Ascending aorta (tissue), 2 donors: Measurements from ENCODE around the gene ARMC10. TPM values are rescaled to one million over a fixed set of nuclear protein-coding genes. Genes with fewer than 3 reads are reported as not detected.
"Not testable (repeated sequence)": the region's sequence is repeated elsewhere in the genome, so short reads cannot be mapped to it uniquely, and the experiment has no call there.

Source experiments
- DNase-seq, 2 donors: peaks; one replicate each; pipeline ENCODE4 v3.0.0-alpha.2; 2019; ENCODE audit warnings: low spot score in 2 of 2
- H3K27ac ChIP-seq, 2 donors: fragments of 200-600 bp; sonication (generic); one replicate each; pipeline ENCODE4 v1.5.1; 2016 to 2017; ENCODE audit warnings: mild to moderate bottlenecking in 1 of 2
- H3K27me3 ChIP-seq: fragments of 200-600 bp; sonication (generic); one replicate; pipeline ENCODE4 v1.5.1; 2017
- H3K36me3 ChIP-seq, 2 donors: fragments of 200-600 bp; sonication (generic); one replicate each; pipeline ENCODE4 v1.5.1; 2016
- H3K4me1 ChIP-seq, 2 donors: fragments of 200-600 bp; sonication (generic); one replicate each; pipeline ENCODE4 v1.5.1; 2016 to 2017; ENCODE audit warnings: mild to moderate bottlenecking in 1 of 2
- H3K4me3 ChIP-seq, 2 donors: fragments of 200-600 bp; sonication (generic); one replicate each; pipeline ENCODE4 v1.5.1; 2016 to 2017; ENCODE audit warnings: mild to moderate bottlenecking in 1 of 2
- H3K9me3 ChIP-seq, 2 donors: fragments of 200-600 bp; sonication (generic); one replicate each; pipeline ENCODE4 v1.5.1; 2016
- intact Hi-C: fragments of 100-400 bp; cut with DNase I; formaldehyde crosslinking; loops from one replicate; pipeline ENCODE4 v1.15.1; 2023
- total RNA-seq: library from RNA; depleted of rRNA; stranded (reverse); fragments of >200 nt; gene quantifications from one replicate; pipeline ENCODE4 v1.1.0, GENCODE V29; 2016
- TF ChIP-seq, protein P1 (sequence below), 3 experiments: fragments of 200-600 bp in 2 of 3; fragments of 450-650 bp in 1 of 3; sonication (generic) in 2 of 3; IDR thresholded peaks; one replicate each; pipeline ENCODE4 v1.5.1; 2016 to 2019; ENCODE audit warnings: antibody characterized with exemption in 3 of 3, mild to moderate bottlenecking in 1 of 3, moderate library complexity in 1 of 3

The ARMC10 gene
- total RNA-seq, 1 donor from 2014 or later, result 66.4 TPM

DNA sequence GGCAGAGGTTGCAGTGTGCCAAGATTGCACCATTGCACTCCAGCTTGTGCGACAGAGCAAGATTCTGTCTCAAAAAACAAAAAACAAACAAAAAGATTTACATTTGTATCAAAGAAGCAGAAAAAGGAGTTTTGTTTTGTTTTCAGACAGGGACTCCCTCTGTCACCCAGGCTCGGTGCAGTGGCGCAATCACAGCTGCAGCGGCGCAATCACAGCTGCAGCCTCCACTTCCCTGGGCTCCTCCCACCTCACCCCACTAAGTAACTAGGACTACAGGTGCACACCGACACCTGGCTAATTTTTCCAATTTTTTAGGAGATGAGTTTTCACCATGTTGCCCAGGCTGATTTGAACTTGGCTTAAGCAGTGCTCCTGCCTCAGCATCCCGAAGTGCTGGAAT, 1.8 kb downstream of the ARMC10 start:
- no peaks in the 10 kb centered on the region for H3K36me3 ChIP-seq
- TF ChIP-seq, protein P1, sequence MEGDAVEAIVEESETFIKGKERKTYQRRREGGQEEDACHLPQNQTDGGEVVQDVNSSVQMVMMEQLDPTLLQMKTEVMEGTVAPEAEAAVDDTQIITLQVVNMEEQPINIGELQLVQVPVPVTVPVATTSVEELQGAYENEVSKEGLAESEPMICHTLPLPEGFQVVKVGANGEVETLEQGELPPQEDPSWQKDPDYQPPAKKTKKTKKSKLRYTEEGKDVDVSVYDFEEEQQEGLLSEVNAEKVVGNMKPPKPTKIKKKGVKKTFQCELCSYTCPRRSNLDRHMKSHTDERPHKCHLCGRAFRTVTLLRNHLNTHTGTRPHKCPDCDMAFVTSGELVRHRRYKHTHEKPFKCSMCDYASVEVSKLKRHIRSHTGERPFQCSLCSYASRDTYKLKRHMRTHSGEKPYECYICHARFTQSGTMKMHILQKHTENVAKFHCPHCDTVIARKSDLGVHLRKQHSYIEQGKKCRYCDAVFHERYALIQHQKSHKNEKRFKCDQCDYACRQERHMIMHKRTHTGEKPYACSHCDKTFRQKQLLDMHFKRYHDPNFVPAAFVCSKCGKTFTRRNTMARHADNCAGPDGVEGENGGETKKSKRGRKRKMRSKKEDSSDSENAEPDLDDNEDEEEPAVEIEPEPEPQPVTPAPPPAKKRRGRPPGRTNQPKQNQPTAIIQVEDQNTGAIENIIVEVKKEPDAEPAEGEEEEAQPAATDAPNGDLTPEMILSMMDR (IDR thresholded peaks at IDR 0.05), result no peak
- intact Hi-C loops, result no loop called here
- no peaks in the 10 kb centered on the region for H3K27me3 ChIP-seq
- H3K9me3 ChIP-seq, result no peaks in the 10 kb centered on the region
- H3K4me1 ChIP-seq, result peaks cover 0 to 13% of the 10 kb centered on the region in 2 donors
- no peak for DNase-seq
- H3K27ac ChIP-seq, result no peak overlapping the region
- H3K4me3 ChIP-seq, result no peak overlapping the region

DNA sequence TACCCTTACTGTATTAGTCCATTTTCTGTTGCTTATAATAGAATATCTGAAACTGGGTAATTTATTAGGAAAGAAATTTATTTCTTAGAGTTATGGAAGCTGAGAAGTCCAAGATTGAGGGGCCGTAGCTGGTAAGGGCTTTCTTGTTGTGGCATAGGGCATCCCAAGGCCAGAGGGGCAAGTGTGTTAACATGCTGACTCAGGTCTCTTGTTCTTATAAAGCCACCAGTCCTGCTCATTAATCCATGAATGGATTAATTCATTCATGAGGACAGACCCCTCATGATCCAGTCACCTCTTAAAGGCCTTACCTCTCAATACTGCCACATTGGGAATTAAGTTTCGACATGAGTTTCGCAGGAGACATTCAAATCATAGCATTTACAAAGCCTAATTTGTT, 2.4 kb downstream of the ARMC10 start:
- TF ChIP-seq, protein P1 (IDR thresholded peaks at IDR 0.05), result no peak
- H3K27me3 ChIP-seq, result no peaks in the 10 kb centered on the region
- H3K27ac ChIP-seq, result no peak overlapping the region
- DNase-seq, result no peak
- peaks cover 0 to 13% of the 10 kb centered on the region in 2 donors for H3K4me1 ChIP-seq
- H3K9me3 ChIP-seq, result no peaks in the 10 kb centered on the region
- H3K4me3 ChIP-seq, result no peak overlapping the region
- intact Hi-C loops, result no loop called here
- no peaks in the 10 kb centered on the region for H3K36me3 ChIP-seq

DNA sequence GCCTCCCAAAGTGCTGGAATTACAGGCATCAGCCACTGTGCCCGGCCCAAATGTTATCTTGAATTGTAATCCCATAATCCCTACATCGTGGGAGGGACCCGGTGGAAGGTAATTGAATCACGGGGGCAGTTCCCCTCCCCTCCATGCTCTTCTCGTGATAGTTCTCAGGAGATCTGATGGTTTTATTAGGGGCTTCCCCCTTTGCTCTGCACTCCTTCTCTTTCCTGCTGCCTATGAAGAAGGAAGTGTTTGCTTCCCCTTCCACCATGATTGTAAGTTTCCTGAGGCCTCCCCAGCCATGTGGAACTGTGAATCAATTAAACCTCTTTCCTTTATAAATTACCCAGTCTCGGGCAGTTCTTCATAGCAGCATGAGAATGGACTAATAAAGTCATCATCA, 3.3 kb downstream of the ARMC10 start:
- H3K9me3 ChIP-seq, H3K27me3 ChIP-seq, DNase-seq, H3K4me3 ChIP-seq, H3K27ac ChIP-seq, H3K36me3 ChIP-seq, intact Hi-C loops: not testable (repeated sequence)
- peaks cover 0 to 13% of the 10 kb centered on the region in 2 donors for H3K4me1 ChIP-seq

DNA sequence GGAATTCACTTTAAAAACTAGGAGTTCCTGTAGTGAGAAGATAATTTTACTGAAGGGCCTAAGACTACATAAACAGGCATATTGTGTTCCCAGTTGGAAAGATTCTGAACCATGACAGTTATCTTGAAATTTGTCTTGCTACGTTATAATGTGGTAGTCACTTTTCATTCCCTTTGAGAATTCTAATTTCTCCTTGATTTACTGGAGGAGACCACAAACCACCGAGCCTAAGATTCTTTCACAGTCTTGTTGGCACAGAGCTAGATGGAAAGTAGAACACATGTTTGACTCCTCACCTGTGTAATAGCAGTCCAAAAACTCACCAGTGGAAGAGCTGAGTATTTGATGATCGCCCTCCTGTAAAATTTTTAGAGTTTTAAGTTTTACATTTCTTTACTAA, 4.9 kb downstream of the ARMC10 start:
- DNase-seq, result no peak
- TF ChIP-seq, protein P1 (IDR thresholded peaks at IDR 0.05), result no peak
- no peak overlapping the region for H3K27ac ChIP-seq
- H3K4me3 ChIP-seq, result no peak overlapping the region
- peaks cover 0 to 8% of the 10 kb centered on the region in 2 donors for H3K4me1 ChIP-seq
- H3K9me3 ChIP-seq, result no peaks in the 10 kb centered on the region
- no peaks in the 10 kb centered on the region for H3K27me3 ChIP-seq
- intact Hi-C loops, result no loop called here
- peaks cover 11 to 13% of the 10 kb centered on the region in 2 donors for H3K36me3 ChIP-seq

DNA sequence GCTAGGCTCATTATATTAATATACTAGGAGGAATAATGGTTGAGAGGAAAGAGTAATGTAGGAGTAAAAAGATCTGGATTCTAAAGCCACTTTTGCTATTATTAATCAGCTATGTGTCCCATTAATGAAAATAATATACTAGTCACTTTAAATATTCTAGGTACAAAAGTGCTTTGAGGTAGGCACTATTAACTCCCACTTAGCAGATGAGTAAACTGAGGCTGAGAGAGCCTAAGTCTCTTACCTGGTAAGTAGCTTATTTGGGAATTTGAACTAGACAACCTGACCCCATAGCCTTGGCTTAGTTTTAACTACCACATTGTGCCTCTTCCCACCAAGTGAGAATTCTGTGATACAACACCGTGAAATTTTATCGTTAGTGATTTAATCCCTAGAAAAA, 6.0 kb downstream of the ARMC10 start:
- Histone ChIP-seq H3K27me3 (no peaks in the 10 kb centered on the region), H3K36me3 (peaks cover 11 to 13% of the 10 kb centered on the region in 2 donors), H3K4me3 (no peak overlapping the region), H3K27ac (no peak overlapping the region), H3K9me3 (no peaks in the 10 kb centered on the region), H3K4me1 (peaks cover 0 to 6% of the 10 kb centered on the region in 2 donors)
- TF ChIP-seq, protein P1 (IDR thresholded peaks at IDR 0.05), result no peak
- intact Hi-C loops, result no loop called here
- no peak for DNase-seq

DNA sequence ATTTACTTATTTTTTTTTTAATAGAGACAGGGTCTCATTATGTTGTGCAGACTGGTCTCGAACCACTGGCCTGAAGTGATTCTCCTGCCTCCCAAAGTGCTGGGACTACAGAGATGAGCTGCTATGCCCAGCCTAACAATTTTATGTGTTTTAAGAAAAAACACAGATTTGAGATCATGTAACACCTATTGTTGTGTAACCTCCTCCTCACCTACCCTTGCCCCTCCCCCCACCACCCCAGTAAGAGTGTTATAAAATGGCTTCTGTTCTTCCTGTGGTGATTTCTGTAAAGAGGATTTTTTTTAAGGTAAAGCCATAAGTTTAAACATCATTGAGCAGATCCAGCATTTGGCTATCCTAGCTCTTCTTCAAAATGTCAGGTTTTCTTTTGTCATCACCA, 7.6 kb downstream of the ARMC10 start:
- no peaks in the 10 kb centered on the region for H3K4me1 ChIP-seq
- TF ChIP-seq, protein P1 (IDR thresholded peaks at IDR 0.05), result no peak
- H3K27ac ChIP-seq, result no peak overlapping the region
- H3K36me3 ChIP-seq, result peaks cover 11 to 21% of the 10 kb centered on the region in 2 donors
- H3K9me3 ChIP-seq, result no peaks in the 10 kb centered on the region
- no peak for DNase-seq
- intact Hi-C loops, result no loop called here
- no peak overlapping the region for H3K4me3 ChIP-seq
- H3K27me3 ChIP-seq, result no peaks in the 10 kb centered on the region
